SJCRH30 (cell line): ENCODE data around the gene NSMF. TPM values are rescaled to one million over a fixed set of nuclear protein-coding genes. Genes with fewer than 3 reads are reported as not detected.

Experiments
- DNase-seq, 2 experiments: peaks; one replicate each; pipeline ENCODE4 v3.0.0-alpha.2; 2015 to 2020
- H3K27ac ChIP-seq: fragments of 250-450 bp; sonication (Bioruptor Pico); 2 replicates; pipeline ENCODE4 v1.5.1; 2020; ENCODE audit warnings: mild to moderate bottlenecking, moderate library complexity
- H3K27me3 ChIP-seq: fragments of 250-450 bp; sonication (Bioruptor Pico); 2 replicates; pipeline ENCODE4 v1.5.1; 2020; ENCODE audit warnings: mild to moderate bottlenecking, moderate library complexity
- H3K36me3 ChIP-seq: fragments of 250-450 bp; sonication (Bioruptor Pico); 2 replicates; pipeline ENCODE4 v1.5.1; 2020; ENCODE audit warnings: mild to moderate bottlenecking, moderate library complexity
- H3K4me1 ChIP-seq: fragments of 250-450 bp; sonication (Bioruptor Pico); 2 replicates; pipeline ENCODE4 v1.5.1; 2020; ENCODE audit warnings: mild to moderate bottlenecking, moderate library complexity
- H3K4me3 ChIP-seq: fragments of 250-450 bp; sonication (Bioruptor Pico); 2 replicates; pipeline ENCODE4 v1.5.1; 2020; ENCODE audit warnings: mild to moderate bottlenecking, moderate library complexity
- H3K9me3 ChIP-seq: fragments of 250-450 bp; sonication (Bioruptor Pico); replicated peaks from 2 replicates; pipeline ENCODE4 v1.5.1; 2020; ENCODE audit warnings: mild to moderate bottlenecking, moderate library complexity
- total RNA-seq: library from RNA; depleted of rRNA; stranded (reverse); fragments of >200 nt; shearing (Covaris generic); gene quantifications from 2 replicates; pipeline ENCODE4 v1.2.3, GENCODE V29; 2014

NSMF gene
- total RNA-seq, 1 experiment from 2014 or later, result 40.3 TPM

DNA sequence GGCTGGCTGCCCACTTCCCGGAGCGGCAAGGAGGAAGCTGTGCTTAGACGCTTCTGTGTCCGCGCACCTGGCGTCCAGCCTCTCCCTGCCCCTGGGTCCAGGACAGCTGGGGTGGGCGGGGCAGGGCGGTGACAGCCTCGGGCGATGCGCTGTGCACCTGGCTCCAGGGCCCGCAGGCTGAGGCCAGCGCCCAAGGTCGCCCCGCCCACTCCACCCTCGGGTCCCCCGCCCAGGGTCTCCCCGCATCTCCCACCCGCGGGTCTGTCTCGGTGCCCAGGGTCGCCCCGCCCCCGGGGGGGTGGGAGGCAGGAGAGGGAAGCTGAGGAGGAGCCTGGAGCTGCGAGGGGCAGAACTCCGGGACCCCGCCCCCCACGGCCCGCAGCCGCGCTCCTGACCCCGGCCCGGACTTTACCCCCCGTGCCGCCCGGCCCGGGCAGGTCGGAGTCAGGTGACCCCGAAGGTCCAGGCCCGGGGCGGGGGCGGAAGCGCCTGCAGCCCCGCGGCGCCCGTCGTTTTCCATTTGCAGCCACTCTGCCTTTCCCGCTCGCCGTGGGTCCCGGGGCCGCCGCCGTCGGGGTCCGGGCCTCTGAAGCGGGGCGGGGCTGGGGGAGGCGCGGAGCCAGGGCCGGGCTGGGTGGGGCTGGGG, 17.7 kb downstream of the NSMF start, which contains the start of gene ENTPD8:
ENTPD8 (minus strand) TSS at position 69 of the 646 bp plus-strand sequence. CDS start 3,072 bp downstream, outside the sequence.
- Histone ChIP-seq H3K27ac (no peak within 1 kb of the TSS), H3K4me1 (peaks cover 11% of the 10 kb centered on the region), H3K27me3 (no peaks in the 10 kb centered on the region; the same call in 1 of the 2 replicates), H3K9me3 (0 out of 2 replicates have a peak, but pooled peaks cover 2% of the 10 kb centered on the region), H3K4me3 (peak within 1 kb of the TSS; percentile 24), H3K36me3 (no peaks in the 10 kb centered on the region)
- peak; percentile 82 to 84 for DNase-seq

- Histone ChIP-seq H3K36me3 (no peaks in the 10 kb centered on the region), H3K4me3 (no peak overlapping the region), H3K27ac (no peak overlapping the region), H3K4me1 (peaks cover 13% of the 10 kb centered on the region), H3K9me3 (0 out of 2 replicates have a peak, but pooled peaks cover 2% of the 10 kb centered on the region), H3K27me3 (peaks cover 5% of the 10 kb centered on the region)
- DNase-seq, result no peak
Measured at GRCh38 chr9:137439158-137439714, 19.9 kb downstream of the NSMF start.

DNA sequence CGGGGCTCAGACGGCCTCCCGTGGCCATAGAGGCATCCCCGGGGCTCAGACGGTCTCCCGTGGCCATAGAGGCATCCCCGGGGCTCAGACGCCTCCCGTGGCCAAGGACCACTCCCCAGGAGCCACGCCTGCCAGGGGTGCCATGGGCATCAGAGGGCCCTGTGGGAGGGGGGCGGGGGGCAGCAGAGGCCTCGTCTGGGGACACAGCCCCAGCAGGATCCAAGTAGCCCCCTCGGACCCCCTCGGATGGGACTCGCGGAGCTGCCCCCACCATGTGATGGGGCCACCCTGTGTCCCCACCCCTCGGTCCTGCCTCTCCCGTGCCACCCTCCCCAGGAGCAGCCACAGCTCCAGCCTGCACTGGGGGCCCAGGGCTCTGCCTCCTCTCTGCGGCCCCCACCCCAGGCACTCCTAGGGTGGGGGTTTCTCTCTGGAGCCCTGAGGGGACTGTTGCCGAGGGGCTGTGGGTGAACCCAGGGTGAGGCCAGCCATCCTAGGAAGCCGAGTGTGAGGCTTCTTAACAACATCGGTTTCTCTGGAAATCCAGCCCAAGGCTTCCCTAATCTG, 20.5 kb downstream of the NSMF start:
- H3K4me3 ChIP-seq, result no peak overlapping the region
- DNase-seq, result no peak
- H3K27me3 ChIP-seq, result peaks cover 11% of the 10 kb centered on the region
- H3K27ac ChIP-seq, result no peak overlapping the region
- H3K36me3 ChIP-seq, result no peaks in the 10 kb centered on the region
- 0 out of 2 replicates have a peak, but pooled peaks cover 2% of the 10 kb centered on the region for H3K9me3 ChIP-seq
- H3K4me1 ChIP-seq, result peaks cover 13% of the 10 kb centered on the region

GRCh38 chr9:137437691-137438590, 21.2 kb downstream of the NSMF start:
- no peak overlapping the region for H3K27ac ChIP-seq
- no peak overlapping the region for H3K4me3 ChIP-seq
- no peaks in the 10 kb centered on the region for H3K36me3 ChIP-seq
- H3K27me3 ChIP-seq, result peaks cover 18% of the 10 kb centered on the region
- DNase-seq, result no peak
- peaks cover 13% of the 10 kb centered on the region for H3K4me1 ChIP-seq
- H3K9me3 ChIP-seq, result 0 out of 2 replicates have a peak, but pooled peaks cover 2% of the 10 kb centered on the region

DNA sequence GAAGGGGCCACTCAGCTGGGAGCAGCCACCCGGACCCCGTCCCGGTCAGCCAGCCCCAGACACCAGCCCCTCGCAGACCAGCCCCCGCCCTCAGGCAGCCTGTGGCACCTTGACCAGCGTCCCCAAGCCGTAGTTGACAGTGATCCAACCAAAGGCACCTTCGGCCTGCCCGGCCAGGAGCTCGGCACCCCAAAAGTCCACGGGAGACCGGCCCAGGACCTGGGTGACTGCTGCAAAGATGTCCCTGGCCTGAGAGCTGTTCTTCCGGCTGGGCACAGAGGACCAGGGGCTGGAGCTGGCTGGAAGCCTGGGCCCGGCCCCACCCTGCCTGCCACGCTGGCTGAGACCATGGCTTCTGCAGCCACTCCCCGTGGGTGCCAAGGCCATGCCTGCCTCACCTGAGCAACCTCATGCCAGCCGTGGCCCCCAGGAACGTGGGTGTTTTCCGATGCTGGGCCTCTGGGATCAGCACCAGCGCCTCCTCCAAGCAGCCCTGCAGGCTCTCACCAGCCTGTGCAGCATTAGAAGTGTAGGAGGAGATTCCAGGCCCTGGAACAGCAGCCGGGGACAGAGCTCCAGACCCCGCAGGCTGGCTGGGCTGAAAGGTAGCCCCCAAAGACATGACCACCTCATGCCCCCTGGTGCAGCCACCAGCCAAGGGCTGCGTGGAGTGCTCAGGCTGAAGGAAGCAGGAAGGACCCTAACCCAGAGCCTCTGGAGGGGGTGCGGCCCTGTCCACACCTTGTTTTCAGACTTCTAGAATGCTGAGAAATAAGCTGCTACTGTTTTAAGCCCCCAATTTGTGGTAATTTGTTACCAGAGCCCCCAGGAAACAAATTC, 22.2 kb downstream of the NSMF start:
- H3K9me3 ChIP-seq, result 0 out of 2 replicates have a peak, but pooled peaks cover under 1% of the 10 kb centered on the region
- H3K27ac ChIP-seq, result no peak overlapping the region
- H3K27me3 ChIP-seq, result peaks cover 24% of the 10 kb centered on the region
- H3K36me3 ChIP-seq, result no peaks in the 10 kb centered on the region
- no peak overlapping the region for H3K4me3 ChIP-seq
- peaks cover 10% of the 10 kb centered on the region for H3K4me1 ChIP-seq
- no peak for DNase-seq

GRCh38 chr9:137435980-137436760, 23.0 kb downstream of the NSMF start:
- Histone ChIP-seq H3K27ac (no peak overlapping the region), H3K9me3 (no peaks in the 10 kb centered on the region), H3K36me3 (no peaks in the 10 kb centered on the region), H3K27me3 (peaks cover 32% of the 10 kb centered on the region), H3K4me3 (no peak overlapping the region), H3K4me1 (peaks cover 11% of the 10 kb centered on the region)
- peak; percentile 89 for DNase-seq

DNA sequence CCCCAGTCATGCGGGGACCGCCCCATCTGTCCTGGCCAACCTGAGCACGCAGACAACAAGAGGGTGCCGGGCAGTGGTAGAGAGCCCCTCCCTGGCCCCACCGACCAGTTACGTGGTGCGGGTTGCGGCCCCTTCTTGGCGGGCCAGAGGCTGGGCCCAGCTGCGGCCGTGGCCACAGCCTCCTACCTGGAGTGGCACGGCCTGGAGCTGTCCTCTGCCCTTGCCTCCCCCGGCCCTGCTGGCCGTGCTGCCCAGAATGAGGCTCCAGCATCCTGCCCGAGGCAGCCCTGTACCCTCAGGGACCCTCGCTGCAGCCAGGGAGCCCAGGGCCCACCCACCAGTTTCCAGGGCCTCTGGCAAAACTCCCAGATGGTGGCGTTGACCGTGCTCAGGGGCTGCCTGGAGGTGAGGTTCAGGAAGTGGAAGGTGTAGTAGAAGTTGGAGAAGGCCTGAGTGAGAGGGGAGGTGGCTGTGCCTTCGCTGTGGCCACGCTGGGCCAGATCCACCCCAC, 23.7 kb downstream of the NSMF start:
- no peaks in the 10 kb centered on the region for H3K36me3 ChIP-seq
- no peak overlapping the region for H3K4me3 ChIP-seq
- H3K4me1 ChIP-seq, result peaks cover 18% of the 10 kb centered on the region
- H3K27ac ChIP-seq, result no peak overlapping the region
- no peaks in the 10 kb centered on the region for H3K9me3 ChIP-seq
- no peak for DNase-seq
- H3K27me3 ChIP-seq, result peaks cover 37% of the 10 kb centered on the region

DNA sequence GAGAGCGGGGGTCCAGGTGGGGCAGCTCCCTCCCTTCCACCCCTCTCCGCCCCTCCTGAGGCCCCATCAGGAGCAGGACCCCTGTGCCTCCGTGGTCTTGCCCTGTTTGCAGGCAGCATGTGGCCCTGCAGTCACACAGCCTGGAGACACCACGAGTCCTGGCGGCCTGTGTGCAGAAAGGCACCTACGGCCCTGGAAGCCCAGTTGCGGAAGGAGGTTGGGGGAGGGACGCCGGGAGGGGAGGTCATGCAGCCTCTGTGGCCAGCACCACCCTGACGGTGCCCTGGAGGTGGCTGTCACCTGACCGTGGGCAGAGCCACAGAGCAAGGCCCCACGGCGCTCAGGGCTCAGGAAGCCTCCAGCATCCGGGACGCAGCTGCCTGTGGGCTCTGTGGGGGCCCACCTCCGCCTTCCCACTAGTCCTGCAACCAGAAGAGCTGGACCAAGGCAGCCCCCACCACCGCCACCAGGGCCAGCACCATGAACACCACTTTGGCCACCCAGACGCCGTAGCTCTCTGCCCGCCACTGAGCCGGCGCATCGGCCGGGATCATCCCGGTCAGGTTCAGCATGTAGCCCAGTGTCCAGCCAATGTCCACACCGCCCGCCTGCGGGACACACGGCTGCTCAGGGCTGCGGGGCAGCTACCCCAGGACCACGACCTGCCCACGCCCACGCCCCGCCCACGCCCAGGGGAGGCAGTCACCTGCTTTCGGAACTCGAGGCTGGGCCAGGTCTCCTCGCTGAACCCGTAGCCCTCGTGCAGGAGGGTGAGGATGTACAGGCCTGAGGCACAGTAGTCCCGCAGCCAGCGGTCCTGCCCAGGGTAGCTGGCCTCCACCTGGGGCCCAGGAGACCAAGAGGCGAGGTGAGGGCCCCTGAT, 24.4 kb downstream of the NSMF start:
- Histone ChIP-seq H3K27ac (no peak overlapping the region), H3K27me3 (peaks cover 37% of the 10 kb centered on the region), H3K9me3 (no peaks in the 10 kb centered on the region), H3K36me3 (no peaks in the 10 kb centered on the region), H3K4me3 (no peak overlapping the region), H3K4me1 (peaks cover 23% of the 10 kb centered on the region)
- no peak for DNase-seq

GRCh38 chr9:137433916-137434431, 25.2 kb downstream of the NSMF start:
- DNase-seq, result no peak

DNA sequence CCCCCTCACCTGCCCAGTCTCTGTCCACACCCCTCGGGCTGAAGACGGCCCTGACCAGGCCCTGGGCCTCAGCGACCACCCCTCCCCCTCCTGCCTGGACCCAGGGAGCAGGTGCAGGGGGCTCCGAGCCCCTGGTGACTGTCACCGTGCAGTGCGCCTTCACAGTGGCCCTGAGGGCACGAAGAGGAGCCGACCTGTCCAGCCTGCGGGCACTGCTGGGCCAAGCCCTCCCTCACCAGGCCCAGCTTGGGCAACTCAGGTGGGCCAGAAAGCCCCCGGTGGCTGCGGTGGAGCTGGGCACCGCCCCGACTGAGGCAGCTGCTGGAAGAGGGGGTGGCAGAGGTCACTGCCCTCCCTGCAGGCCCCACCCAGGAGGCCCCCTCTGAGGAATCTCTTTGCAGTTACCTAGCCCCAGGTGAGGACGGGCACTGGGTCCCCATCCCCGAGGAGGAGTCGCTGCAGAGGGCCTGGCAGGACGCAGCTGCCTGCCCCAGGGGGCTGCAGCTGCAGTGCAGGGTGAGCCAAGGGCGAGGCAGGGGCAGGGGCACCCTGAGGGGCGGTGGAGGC, 25.7 kb downstream of the NSMF start:
- Histone ChIP-seq H3K36me3 (no peaks in the 10 kb centered on the region), H3K27me3 (peaks cover 37% of the 10 kb centered on the region), H3K27ac (no peak overlapping the region), H3K4me3 (no peak overlapping the region), H3K4me1 (peaks cover 25% of the 10 kb centered on the region), H3K9me3 (no peaks in the 10 kb centered on the region)
- no peak for DNase-seq

More at GRCh38 chr9:137433916-137434431, 25.2 kb downstream of the NSMF start:
- no peak overlapping the region for H3K27ac ChIP-seq
- no peaks in the 10 kb centered on the region for H3K9me3 ChIP-seq
- H3K4me3 ChIP-seq, result no peak overlapping the region
- H3K36me3 ChIP-seq, result no peaks in the 10 kb centered on the region
- peaks cover 25% of the 10 kb centered on the region for H3K4me1 ChIP-seq
- peaks cover 37% of the 10 kb centered on the region for H3K27me3 ChIP-seq

- DNase-seq, result no peak
- H3K27ac ChIP-seq, result no peak overlapping the region
- peaks cover 37% of the 10 kb centered on the region for H3K27me3 ChIP-seq
- H3K4me1 ChIP-seq, result peaks cover 25% of the 10 kb centered on the region
- no peak overlapping the region for H3K4me3 ChIP-seq
- no peaks in the 10 kb centered on the region for H3K36me3 ChIP-seq
- no peaks in the 10 kb centered on the region for H3K9me3 ChIP-seq
Measured at GRCh38 chr9:137432687-137433348, 26.3 kb downstream of the NSMF start.
